GM12801 (cell line): ENCODE results near the gene ETV5.

ENCODE experiments used
- TF ChIP-seq, protein P1 (sequence below): IDR thresholded peaks from one replicate; pipeline ENCODE4 v1.5.1; 2011; ENCODE audit warnings: control low read depth; ENCODE audit not compliant: insufficient read length; ENCODE audit errors: extremely low read depth

The ETV5 gene

DNA sequence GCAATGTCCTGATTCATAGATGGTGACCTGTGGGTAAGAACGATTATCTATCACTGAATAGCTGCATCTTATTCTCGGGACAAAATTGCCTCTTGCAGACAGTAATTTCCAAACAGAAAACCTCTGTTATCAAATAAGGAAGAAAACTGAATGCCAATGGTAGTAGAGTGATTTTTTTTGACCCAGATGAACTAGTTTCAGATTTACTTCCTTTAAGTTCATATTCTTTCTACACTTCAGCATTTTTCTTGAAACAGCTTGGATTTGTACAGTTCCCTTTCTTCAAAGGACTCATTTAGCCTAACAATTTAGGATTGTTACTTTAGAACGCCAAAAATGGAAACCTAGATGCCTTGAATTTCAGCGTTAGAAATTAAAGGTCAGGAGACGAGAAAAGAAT lies 14.6 kb downstream of the ETV5 start:
- TF ChIP-seq, protein P1, sequence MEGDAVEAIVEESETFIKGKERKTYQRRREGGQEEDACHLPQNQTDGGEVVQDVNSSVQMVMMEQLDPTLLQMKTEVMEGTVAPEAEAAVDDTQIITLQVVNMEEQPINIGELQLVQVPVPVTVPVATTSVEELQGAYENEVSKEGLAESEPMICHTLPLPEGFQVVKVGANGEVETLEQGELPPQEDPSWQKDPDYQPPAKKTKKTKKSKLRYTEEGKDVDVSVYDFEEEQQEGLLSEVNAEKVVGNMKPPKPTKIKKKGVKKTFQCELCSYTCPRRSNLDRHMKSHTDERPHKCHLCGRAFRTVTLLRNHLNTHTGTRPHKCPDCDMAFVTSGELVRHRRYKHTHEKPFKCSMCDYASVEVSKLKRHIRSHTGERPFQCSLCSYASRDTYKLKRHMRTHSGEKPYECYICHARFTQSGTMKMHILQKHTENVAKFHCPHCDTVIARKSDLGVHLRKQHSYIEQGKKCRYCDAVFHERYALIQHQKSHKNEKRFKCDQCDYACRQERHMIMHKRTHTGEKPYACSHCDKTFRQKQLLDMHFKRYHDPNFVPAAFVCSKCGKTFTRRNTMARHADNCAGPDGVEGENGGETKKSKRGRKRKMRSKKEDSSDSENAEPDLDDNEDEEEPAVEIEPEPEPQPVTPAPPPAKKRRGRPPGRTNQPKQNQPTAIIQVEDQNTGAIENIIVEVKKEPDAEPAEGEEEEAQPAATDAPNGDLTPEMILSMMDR = no peak

DNA sequence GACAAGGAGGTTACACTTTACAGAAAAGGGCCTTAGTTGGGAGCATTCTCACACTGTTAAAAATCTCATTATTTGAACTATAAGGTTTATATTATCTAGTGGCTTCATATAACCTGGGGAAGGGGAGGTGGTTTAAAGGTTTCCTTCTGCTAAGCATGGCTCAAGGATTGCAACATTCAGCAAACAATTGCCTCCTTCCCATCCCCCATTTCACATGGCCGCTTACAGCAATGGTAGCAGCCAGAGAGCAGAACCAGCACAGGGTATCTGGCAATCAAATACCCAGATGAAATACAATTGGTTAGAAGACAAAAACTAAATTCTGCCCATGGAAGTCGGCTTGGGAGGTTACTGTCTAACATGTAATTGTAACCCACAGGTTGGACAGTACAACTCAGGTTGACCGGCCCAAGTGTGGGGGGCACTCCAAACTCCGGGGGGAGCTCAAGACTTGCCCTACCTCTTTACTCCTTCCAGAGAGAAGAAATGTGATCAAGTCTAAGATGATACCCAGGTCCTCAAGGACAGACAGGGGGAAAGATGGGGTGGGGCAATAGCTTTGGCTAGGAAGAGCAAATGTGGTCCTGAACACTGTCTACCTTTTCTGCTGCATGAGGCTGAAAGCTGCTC lies 15.5 kb downstream of the ETV5 start:
- TF ChIP-seq, protein P1 = no peak

DNA sequence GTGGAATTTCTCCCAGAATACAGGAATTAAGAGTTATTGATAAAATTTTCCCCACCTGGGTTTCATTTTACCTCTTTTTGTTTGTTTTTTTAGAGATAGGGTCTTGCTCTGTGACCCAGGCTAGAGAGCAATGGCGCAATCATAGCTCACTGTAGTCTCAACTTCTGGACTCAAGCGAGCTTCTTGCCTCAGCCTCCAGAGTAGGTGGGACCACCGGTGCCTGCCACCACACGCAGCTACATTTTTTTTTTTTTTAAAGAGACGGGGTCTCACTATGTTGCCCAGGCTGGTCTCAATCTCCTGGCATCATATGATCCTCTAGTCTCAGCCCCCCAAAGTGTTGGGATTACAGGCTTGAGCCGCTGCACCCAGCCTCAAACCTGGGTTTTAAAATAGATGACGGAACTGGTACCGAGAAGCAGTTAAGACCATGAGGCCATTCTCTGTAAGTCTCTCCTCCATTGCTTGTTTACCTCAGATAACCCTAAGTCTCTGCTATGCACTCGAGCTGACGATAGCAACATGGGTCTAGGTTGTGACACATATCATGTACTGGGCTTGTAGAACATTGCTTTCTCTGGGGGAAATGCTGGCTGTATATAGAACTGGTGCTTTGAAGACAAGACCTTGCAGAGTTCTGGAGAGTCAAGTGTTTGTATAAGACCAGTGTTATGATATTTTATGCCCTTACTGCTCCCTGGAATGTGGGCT lies 16.4 kb downstream of the ETV5 start:
- TF ChIP-seq, protein P1 = no peak

DNA sequence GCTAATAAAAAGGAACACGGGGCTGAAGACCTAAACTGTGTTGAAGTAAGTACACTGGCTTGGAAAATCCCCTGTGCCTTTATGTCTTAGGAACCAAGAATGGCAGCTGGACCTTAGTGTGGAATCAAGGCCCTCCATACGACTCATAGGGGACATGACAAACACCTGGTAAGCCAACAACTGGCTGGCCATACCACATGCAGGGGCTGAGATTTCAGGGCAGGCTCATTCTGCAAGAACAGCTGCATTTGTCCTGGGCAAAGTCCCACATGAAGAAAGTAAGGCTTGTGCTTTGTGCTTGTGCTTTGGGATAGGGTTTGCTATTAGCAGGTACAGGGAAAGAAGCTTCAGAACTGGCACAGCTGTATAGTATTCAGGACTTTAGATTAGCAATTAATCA lies 18.0 kb downstream of the ETV5 start:
- TF ChIP-seq, protein P1 = no peak

DNA sequence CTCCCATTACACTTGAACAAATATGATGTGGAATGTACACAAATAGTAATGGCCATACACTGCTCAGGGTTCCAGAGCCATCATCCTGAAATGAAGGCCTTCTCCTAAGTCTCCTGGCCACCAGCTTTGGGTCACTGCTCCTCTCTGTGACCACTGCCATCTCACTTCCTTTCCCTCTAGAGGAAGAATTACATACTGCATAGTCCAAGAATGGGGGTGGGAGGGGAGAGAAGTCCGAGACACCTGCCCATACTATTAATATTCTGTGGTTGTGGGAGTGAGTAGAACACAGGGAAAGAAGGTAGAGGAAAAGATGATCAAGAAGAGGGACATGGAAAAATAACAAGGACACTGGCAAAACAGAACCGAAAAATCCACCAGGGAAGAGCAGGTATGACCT lies 20.6 kb downstream of the ETV5 start:
- TF ChIP-seq, protein P1 = no peak

DNA sequence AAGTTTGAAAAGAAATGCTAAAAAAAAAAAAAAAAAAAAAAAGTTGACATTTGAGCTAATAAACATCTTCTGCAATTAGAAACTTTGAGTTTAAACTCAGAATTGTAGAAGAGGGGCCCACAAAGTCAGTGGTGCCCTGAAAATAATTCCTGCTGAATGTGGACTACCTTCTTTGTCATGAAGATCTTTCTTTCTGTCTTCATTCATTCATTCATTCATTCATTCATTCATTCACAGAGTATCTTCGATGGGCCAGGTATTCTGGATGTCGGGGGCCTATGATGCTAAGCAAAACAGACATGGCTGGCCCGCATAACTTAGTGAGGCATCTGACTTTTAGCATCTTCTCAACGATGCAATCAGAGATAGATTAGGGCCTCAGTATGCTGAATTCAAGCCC lies 24.6 kb downstream of the ETV5 start:
- TF ChIP-seq, protein P1 = no peak

DNA sequence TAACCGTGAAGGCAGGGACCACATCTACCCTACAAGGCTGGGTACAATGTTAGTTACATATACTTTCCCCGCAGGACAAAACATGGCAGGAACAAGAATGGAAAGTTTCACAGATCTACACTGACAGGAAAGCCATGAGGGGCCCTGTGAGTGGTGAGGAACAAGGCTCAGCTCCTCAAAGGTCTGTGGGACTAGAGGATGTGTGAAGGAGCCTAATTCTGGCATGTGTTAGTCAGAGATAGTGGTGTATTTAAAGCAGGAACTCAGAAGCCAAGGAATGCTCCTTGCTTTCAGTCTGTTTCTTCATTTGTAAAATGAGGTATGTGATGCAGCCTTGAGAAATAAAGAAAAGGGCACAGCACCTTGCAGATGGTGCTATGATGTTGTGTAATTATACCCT lies 25.1 kb downstream of the ETV5 start:
- TF ChIP-seq, protein P1 = no peak
